H1 (cell line): Measurements from ENCODE around the gene ZNF608.

Experiments used
- CBX5 ChIP-seq: fragments of 300-800, 300-1000 bp; sonication (generic); IDR thresholded peaks from 2 replicates; pipeline ENCODE4 v1.7.1; 2016; ENCODE audit warnings: antibody characterized with exemption, low read length, low read depth
- CEBPB ChIP-seq: IDR thresholded peaks from 2 replicates; pipeline ENCODE4 v1.6.1; 2012; ENCODE audit warnings: low read depth, low read length
- CREB1 ChIP-seq: IDR thresholded peaks from 2 replicates; pipeline ENCODE4 v1.6.1; 2012; ENCODE audit warnings: inconsistent platforms
- CTCF ChIP-seq, 3 experiments: IDR thresholded peaks; 1 replicate in 2 of 3; 2 replicates in 1 of 3; pipeline versions ENCODE4 v1.5.1 to v1.6.1; 2011; ENCODE audit warnings: low read length in 3 of 3, mild to moderate bottlenecking in 3 of 3, inconsistent platforms in 2 of 3, low read depth in 1 of 3, moderate library complexity in 1 of 3; ENCODE audit not compliant: insufficient read depth in 1 of 3; ENCODE audit errors: control extremely low read depth in 1 of 3
- EP300 ChIP-seq, 2 experiments: IDR thresholded peaks; 1 replicate in 1 of 2; 2 replicates in 1 of 2; pipeline ENCODE4 v1.6.1; 2011 to 2012; ENCODE audit warnings: low read depth in 2 of 2, low read length in 2 of 2, mild to moderate bottlenecking in 2 of 2, borderline replicate concordance in 1 of 2, inconsistent platforms in 1 of 2, moderate library complexity in 1 of 2
- EZH2 ChIP-seq: fragments of 200-600 bp; sonication (generic); IDR thresholded peaks from 2 replicates; pipeline ENCODE4 v1.7.1; 2012; ENCODE audit warnings: low read depth, mild to moderate bottlenecking, moderate library complexity, low read length, inconsistent platforms; ENCODE audit not compliant: severe bottlenecking
- POLR2A ChIP-seq, 2 experiments: IDR thresholded peaks; 1 replicate in 1 of 2; 2 replicates in 1 of 2; pipeline ENCODE4 v1.6.1; 2011; ENCODE audit warnings: low read depth in 2 of 2, low read length in 2 of 2, mild to moderate bottlenecking in 2 of 2; ENCODE audit errors: control extremely low read depth in 1 of 2
- POLR2AphosphoS5 ChIP-seq: IDR thresholded peaks from 2 replicates; pipeline ENCODE4 v1.6.1; 2011; ENCODE audit warnings: low read depth, low read length
- RXRA ChIP-seq: IDR thresholded peaks from 2 replicates; pipeline ENCODE4 v1.6.1; 2011; ENCODE audit warnings: low read depth, mild to moderate bottlenecking, low read length, moderate library complexity; ENCODE audit not compliant: insufficient read depth
- SUZ12 ChIP-seq: fragments of 200-600 bp; sonication (generic); IDR thresholded peaks from 2 replicates; pipeline ENCODE4 v1.6.1; 2012; ENCODE audit warnings: mild to moderate bottlenecking, inconsistent platforms, low read length, moderate library complexity, mixed read lengths
- TAF7 ChIP-seq: optimal IDR thresholded peaks from 2 replicates; pipeline ENCODE3; 2011; ENCODE audit warnings: low read depth, mild to moderate bottlenecking, inconsistent platforms, low read length, moderate library complexity, borderline replicate concordance
- TEAD4 ChIP-seq: IDR thresholded peaks from 2 replicates; pipeline ENCODE4 v1.6.1; 2012; ENCODE audit warnings: low read depth, low read length, inconsistent platforms, mixed read lengths
- TF ChIP-seq, protein P1 (sequence below): IDR thresholded peaks from 2 replicates; pipeline ENCODE4 v1.6.1; 2012; ENCODE audit warnings: inconsistent platforms

- TF ChIP-seq POLR2A (IDR thresholded peaks at IDR 0.05; ENCODE audit: control extremely low read depth in 1 of 2, low read depth in 2 of 2, low read length in 2 of 2) (no peak), SUZ12 (no peak), EZH2 (no peak), RXRA (no peak), TAF7 (no peak), POLR2AphosphoS5 (no peak), CBX5 (no peak), CTCF (IDR thresholded peaks at IDR 0.05; ENCODE audit: control extremely low read depth in 1 of 3, insufficient read depth in 1 of 3, low read depth in 1 of 3, low read length in 3 of 3) (no peak), CREB1 (no peak), TEAD4 (no peak), EP300 (IDR thresholded peaks at IDR 0.05; ENCODE audit: borderline replicate concordance in 1 of 2, low read depth in 2 of 2, low read length in 2 of 2) (no peak), CEBPB (no peak)
- TF ChIP-seq, protein P1, sequence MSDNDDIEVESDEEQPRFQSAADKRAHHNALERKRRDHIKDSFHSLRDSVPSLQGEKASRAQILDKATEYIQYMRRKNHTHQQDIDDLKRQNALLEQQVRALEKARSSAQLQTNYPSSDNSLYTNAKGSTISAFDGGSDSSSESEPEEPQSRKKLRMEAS: no peak
Measured at GRCh38 chr5:124783285-124783684, 36.8 kb upstream of the ZNF608 start.
